ENCODE results near the gene CARD18.
"Not testable (repeated sequence)": the region's sequence is repeated elsewhere in the genome, so short reads cannot be mapped to it uniquely, and the experiment has no call there.

The CARD18 gene

GRCh38 chr11:105132716-105133511, 6.7 kb downstream of the CARD18 start:
- DNase-seq = no peak

GRCh38 chr11:105130189-105130813, 9.3 kb downstream of the CARD18 start:
- DNase-seq = no peak

GRCh38 chr11:105124756-105125155, 14.8 kb downstream of the CARD18 start:
- DNase-seq = no peak

GRCh38 chr11:105111145-105111944, 28.2 kb downstream of the CARD18 start:
- no peak for DNase-seq

GRCh38 chr11:105110688-105111030, 28.9 kb downstream of the CARD18 start:
- DNase-seq = no peak

- DNase-seq = no peak
Observed at GRCh38 chr11:105109855-105110687, 29.5 kb downstream of the CARD18 start.

- DNase-seq = no peak
Observed at GRCh38 chr11:105109321-105109720, 30.2 kb downstream of the CARD18 start.

GRCh38 chr11:105108247-105108646, 31.3 kb downstream of the CARD18 start:
- DNase-seq = no peak

- DNase-seq = not testable (repeated sequence)
Observed at GRCh38 chr11:105107226-105107825, 32.2 kb downstream of the CARD18 start.

- DNase-seq = no peak
Observed at GRCh38 chr11:105106140-105106539, 33.4 kb downstream of the CARD18 start.

GRCh38 chr11:105104292-105104691, 35.3 kb downstream of the CARD18 start:
- DNase-seq = no peak

- DNase-seq = no peak
Observed at GRCh38 chr11:105103336-105103735, 36.2 kb downstream of the CARD18 start.

GRCh38 chr11:105102079-105102581, 37.4 kb downstream of the CARD18 start:
- DNase-seq = not testable (repeated sequence)

- no peak for DNase-seq
Observed at GRCh38 chr11:105100981-105101630, 38.5 kb downstream of the CARD18 start.

- DNase-seq = no peak
Observed at GRCh38 chr11:105100206-105100605, 39.4 kb downstream of the CARD18 start.

GRCh38 chr11:105099594-105099993, 40.0 kb downstream of the CARD18 start:
- DNase-seq = not testable (repeated sequence)

- no peak for DNase-seq
Observed at GRCh38 chr11:105092256-105093239, 47.0 kb downstream of the CARD18 start.

Data from activated gamma-delta T cell treated with Interleukin-2 at 50 U/mL for 16 hours (primary cell).